Activated CD4-positive, alpha-beta memory T cell treated with anti-CD3 and anti-CD28 coated beads, Interleukin-2, amount 10 ng/mL, durations not matched to agents 7 days and 5 days (primary cell): ENCODE measurements around the gene PHF5A. TPM values are rescaled to one million over a fixed set of nuclear protein-coding genes. Genes with fewer than 3 reads are reported as not detected.
A peak's percentile ranks its signal among the peaks of the same experiment; 100 is the strongest.

Source experiments
- CTCF ChIA-PET: fragments of 350-600 bp; sonication (Branson Sonifier 250); formaldehyde crosslinking; loops from one replicate; lab custom pipeline; 2021; ENCODE audit warnings: antibody characterized with exemption, inconsistent platforms; lab: Charles Lee
- POLR2A ChIA-PET: fragments of 350-600 bp; sonication (Branson Sonifier 250); formaldehyde crosslinking; loops from one replicate; lab custom pipeline; 2021; ENCODE audit warnings: antibody characterized with exemption; lab: Charles Lee
- DNase-seq: peaks from one replicate; pipeline ENCODE4 v3.0.0-alpha.2; 2020
- H3K27ac Mint-ChIP-seq: one replicate; pipeline ENCODE4 v1.8.0; 2021; ENCODE audit warnings: mild to moderate bottlenecking, mixed read lengths
- H3K27me3 Mint-ChIP-seq: one replicate; pipeline ENCODE4 v1.8.0; 2021; ENCODE audit warnings: mixed read lengths
- H3K36me3 Mint-ChIP-seq: one replicate; pipeline ENCODE4 v1.8.0; 2021; ENCODE audit warnings: low read depth, mixed read lengths
- H3K4me1 Mint-ChIP-seq: one replicate; pipeline ENCODE4 v1.8.0; 2021; ENCODE audit warnings: mixed read lengths
- H3K4me3 Mint-ChIP-seq: one replicate; pipeline ENCODE4 v1.8.0; 2021; ENCODE audit warnings: mild to moderate bottlenecking, mixed read lengths
- H3K9me3 Mint-ChIP-seq: one replicate; pipeline ENCODE4 v1.8.0; 2021; ENCODE audit warnings: mixed read lengths
- total RNA-seq, 2 experiments: library from RNA; stranded (reverse); gene quantifications; one replicate each; pipeline ENCODE4 v1.2.3, GENCODE V29; 2021

The PHF5A gene
- 10 to 100 TPM; 43.9 to 55.3 TPM for total RNA-seq

- no peaks in the 10 kb centered on the region for H3K27me3 Mint-ChIP-seq
- CTCF ChIA-PET: interaction anchor here (0.7 to 2.1 kb wide), 15 partner anchors 11 to 313 kb away, joined by 3 to 20 read pairs (median 4); partner anchors contain the start of genes TEF, TOB2 and ZC3H7B
- H3K4me3 Mint-ChIP-seq: peak within 1 kb of the TSS; percentile 77
- POLR2A ChIA-PET: interaction anchor here (0.6 to 5.5 kb wide), 42 partner anchors 10 to 612 kb away, joined by 3 to 136 read pairs (median 5); partner anchors contain the start of genes DESI1, EP300, PMM1 and RBX1
- H3K27ac Mint-ChIP-seq: peak within 1 kb of the TSS; percentile 96
- H3K4me1 Mint-ChIP-seq: peaks cover 58% of the 10 kb centered on the region
- H3K9me3 Mint-ChIP-seq: no peaks in the 10 kb centered on the region
- peaks cover 41% of the 10 kb centered on the region for H3K36me3 Mint-ChIP-seq
- peak; percentile 98 for DNase-seq
Observed at GRCh38 chr22:41468381-41469217, at the start of gene PHF5A, which contains the start of gene ACO2. TSS of gene PHF5A (minus strand) at chr22:41468692. CDS start at chr22:41468653, 39 bp downstream. TSS of gene ACO2 (plus strand) at chr22:41469117. CDS start at chr22:41469147, 30 bp downstream.

GRCh38 chr22:41518048-41518347 lies 49.5 kb upstream of the PHF5A start:
- H3K4me1 Mint-ChIP-seq: no peaks in the 10 kb centered on the region
- no peak for DNase-seq
- H3K27me3 Mint-ChIP-seq: no peaks in the 10 kb centered on the region
- H3K36me3 Mint-ChIP-seq: peaks cover 6% of the 10 kb centered on the region
- no peak overlapping the region for H3K27ac Mint-ChIP-seq
- H3K9me3 Mint-ChIP-seq: no peaks in the 10 kb centered on the region
- CTCF ChIA-PET: interaction anchor here (1.0 to 5.7 kb wide), 8 partner anchors 10 to 116 kb away, joined by 3 to 42 read pairs (median 6); partner anchors contain the start of genes ACO2 and PHF5A
- POLR2A ChIA-PET: interaction anchor here (0.9 to 2.7 kb wide), 4 partner anchors 9 to 281 kb away, joined by 3 to 14 read pairs (median 5); partner anchors contain the start of gene TOB2
- H3K4me3 Mint-ChIP-seq: no peak overlapping the region

- H3K27me3 Mint-ChIP-seq: no peaks in the 10 kb centered on the region
- H3K4me1 Mint-ChIP-seq: no peaks in the 10 kb centered on the region
- DNase-seq: peak; percentile 35
- H3K27ac Mint-ChIP-seq: no peak overlapping the region
- CTCF ChIA-PET: interaction anchor here (0.6 to 5.7 kb wide), 10 partner anchors 10 to 595 kb away, joined by 3 to 42 read pairs (median 4); no protein-coding TSS in a partner anchor
- POLR2A ChIA-PET: interaction anchor here (1.1 to 2.7 kb wide), 3 partner anchors 9 to 115 kb away, joined by 5 to 14 read pairs (median 5); partner anchors contain the start of gene TOB2
- peaks cover 10% of the 10 kb centered on the region for H3K36me3 Mint-ChIP-seq
- H3K9me3 Mint-ChIP-seq: no peaks in the 10 kb centered on the region
- no peak overlapping the region for H3K4me3 Mint-ChIP-seq
Observed at GRCh38 chr22:41517172-41518047, 48.9 kb upstream of the PHF5A start.

GRCh38 chr22:41516462-41516861 lies 48.0 kb upstream of the PHF5A start:
- ChIA-PET CTCF (interaction anchor here (1.0 to 5.7 kb wide), 4 partner anchors 11 to 113 kb away, joined by 3 to 42 read pairs (median 6); no protein-coding TSS in a partner anchor), POLR2A (interaction anchor here (2.7 kb wide), 1 partner anchor 114 kb away, joined by 14 read pairs; no protein-coding TSS in a partner anchor)
- H3K27ac Mint-ChIP-seq: no peak overlapping the region
- no peaks in the 10 kb centered on the region for H3K9me3 Mint-ChIP-seq
- H3K36me3 Mint-ChIP-seq: peaks cover 11% of the 10 kb centered on the region
- H3K4me3 Mint-ChIP-seq: no peak overlapping the region
- no peaks in the 10 kb centered on the region for H3K27me3 Mint-ChIP-seq
- H3K4me1 Mint-ChIP-seq: no peaks in the 10 kb centered on the region
- no peak for DNase-seq

- Mint-ChIP-seq H3K36me3 (peaks cover 11% of the 10 kb centered on the region), H3K9me3 (no peaks in the 10 kb centered on the region), H3K4me3 (no peak overlapping the region), H3K27me3 (no peaks in the 10 kb centered on the region), H3K4me1 (no peaks in the 10 kb centered on the region), H3K27ac (no peak overlapping the region)
- CTCF ChIA-PET: interaction anchor here (1.3 to 2.6 kb wide), 2 partner anchors 14 to 109 kb away, joined by 4 to 10 read pairs; no protein-coding TSS in a partner anchor
- DNase-seq: no peak
- POLR2A ChIA-PET: interaction anchor here (1.0 to 1.8 kb wide), 2 partner anchors 45 to 67 kb away, joined by 3 to 4 read pairs; partner anchors contain the start of genes ACO2, PHF5A and TOB2
Observed at GRCh38 chr22:41513391-41513790, 44.9 kb upstream of the PHF5A start.

GRCh38 chr22:41512421-41513194 lies 44.1 kb upstream of the PHF5A start:
- H3K9me3 Mint-ChIP-seq: no peaks in the 10 kb centered on the region
- peaks cover 10% of the 10 kb centered on the region for H3K36me3 Mint-ChIP-seq
- no peak overlapping the region for H3K4me3 Mint-ChIP-seq
- no peak overlapping the region for H3K27ac Mint-ChIP-seq
- CTCF ChIA-PET: interaction anchor here (1.3 to 2.6 kb wide), 2 partner anchors 14 to 109 kb away, joined by 4 to 10 read pairs; no protein-coding TSS in a partner anchor
- no peak for DNase-seq
- H3K27me3 Mint-ChIP-seq: no peaks in the 10 kb centered on the region
- POLR2A ChIA-PET: interaction anchor here (1.8 kb wide), 1 partner anchor 66 kb away, joined by 4 read pairs; the partner anchor contains the start of gene TOB2
- H3K4me1 Mint-ChIP-seq: no peaks in the 10 kb centered on the region

- DNase-seq: no peak
- no peaks in the 10 kb centered on the region for H3K4me1 Mint-ChIP-seq
- H3K27me3 Mint-ChIP-seq: no peaks in the 10 kb centered on the region
- ChIA-PET POLR2A (no interaction called here), CTCF (no interaction called here)
- H3K9me3 Mint-ChIP-seq: no peaks in the 10 kb centered on the region
- peaks cover 15% of the 10 kb centered on the region for H3K36me3 Mint-ChIP-seq
- H3K27ac Mint-ChIP-seq: no peak overlapping the region
- H3K4me3 Mint-ChIP-seq: no peak overlapping the region
Observed at GRCh38 chr22:41511521-41511968, 43.1 kb upstream of the PHF5A start.

GRCh38 chr22:41508770-41509170 lies 40.3 kb upstream of the PHF5A start:
- DNase-seq: no peak
- Mint-ChIP-seq H3K4me3 (no peak overlapping the region), H3K9me3 (no peaks in the 10 kb centered on the region), H3K4me1 (no peaks in the 10 kb centered on the region), H3K27me3 (no peaks in the 10 kb centered on the region), H3K27ac (no peak overlapping the region), H3K36me3 (peaks cover 11% of the 10 kb centered on the region)
- CTCF ChIA-PET: interaction anchor here (1.5 kb wide), 1 partner anchor 105 kb away, joined by 5 read pairs; no protein-coding TSS in a partner anchor
- POLR2A ChIA-PET: no interaction called here

GRCh38 chr22:41507330-41508063 lies 39.0 kb upstream of the PHF5A start:
- no peak overlapping the region for H3K27ac Mint-ChIP-seq
- H3K36me3 Mint-ChIP-seq: peaks cover 10% of the 10 kb centered on the region
- H3K27me3 Mint-ChIP-seq: no peaks in the 10 kb centered on the region
- H3K4me1 Mint-ChIP-seq: no peaks in the 10 kb centered on the region
- ChIA-PET CTCF (interaction anchor here (2.7 kb wide), 1 partner anchor 104 kb away, joined by 13 read pairs; no protein-coding TSS in a partner anchor), POLR2A (interaction anchor here (1.6 kb wide), 1 partner anchor 82 kb away, joined by 5 read pairs; the partner anchor contains the start of gene PMM1)
- H3K9me3 Mint-ChIP-seq: no peaks in the 10 kb centered on the region
- H3K4me3 Mint-ChIP-seq: no peak overlapping the region
- no peak for DNase-seq

- ChIA-PET POLR2A (interaction anchor here (1.6 to 1.9 kb wide), 2 partner anchors 60 to 84 kb away, joined by 5 read pairs; partner anchors contain the start of genes PMM1 and TOB2), CTCF (interaction anchor here (0.9 to 2.7 kb wide), 4 partner anchors 12 to 102 kb away, joined by 3 to 13 read pairs (median 4); partner anchors contain the start of genes ACO2 and PHF5A)
- H3K4me1 Mint-ChIP-seq: no peaks in the 10 kb centered on the region
- peaks cover 16% of the 10 kb centered on the region for H3K36me3 Mint-ChIP-seq
- H3K27me3 Mint-ChIP-seq: no peaks in the 10 kb centered on the region
- H3K27ac Mint-ChIP-seq: no peak overlapping the region
- DNase-seq: no peak
- H3K9me3 Mint-ChIP-seq: no peaks in the 10 kb centered on the region
- no peak overlapping the region for H3K4me3 Mint-ChIP-seq
Observed at GRCh38 chr22:41505511-41506220, 37.2 kb upstream of the PHF5A start.
